ENCODE measurements around the gene CARS2. TPM values are rescaled to one million over a fixed set of nuclear protein-coding genes. Genes with fewer than 3 reads are reported as not detected.

Gene CARS2
- total and polyA plus RNA-seq, 2 of the 8 experiments (the other 6 are each of a cell fraction or from before 2014, with no cell fraction given) = 47.7 to 55.9 TPM

DNA sequence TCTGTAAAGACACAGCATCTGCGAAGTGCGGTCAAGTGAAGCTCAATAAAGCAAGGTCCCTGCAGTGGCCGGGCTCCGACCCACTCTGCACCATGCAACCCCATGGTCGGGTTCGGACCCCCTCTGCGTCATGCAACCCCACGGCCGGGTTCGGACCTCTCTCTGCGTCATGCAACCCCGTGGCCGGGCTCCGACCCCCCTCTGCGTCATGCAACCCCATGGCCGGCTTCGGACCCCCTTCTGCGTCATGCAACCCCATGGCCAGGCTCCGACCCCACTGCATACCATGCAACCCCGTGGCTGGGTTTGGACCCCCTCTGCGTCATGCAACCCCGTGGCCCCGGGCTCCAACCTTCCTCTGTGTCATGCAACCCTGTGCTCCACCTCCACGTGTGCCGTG lies 43.8 kb downstream of the CARS2 start:
- DNase-seq (ENCODE audit: low read depth in 1 of 2, low spot score in 2 of 2) = no peak
- Histone ChIP-seq H2BK15ac (ENCODE audit: low read length) (no peak overlapping the region), H4K8ac (ENCODE audit: extremely low read depth, insufficient read depth, low read length) (no peak overlapping the region), H3K4ac (replicated peaks; ENCODE audit: insufficient read length, low read depth, low read length) (no peak overlapping the region), H2BK5ac (ENCODE audit: low read depth, low read length) (no peak overlapping the region), H4K91ac (replicated peaks; ENCODE audit: insufficient read length, low read length) (no peak overlapping the region), H3K4me1 (replicated peaks in 1 of 4; ENCODE audit: control insufficient read depth in 3 of 4, insufficient read depth in 4 of 4, low read length in 3 of 4) (no peaks in the 10 kb centered on the region), H4K20me1 (replicated peaks in 1 of 2; ENCODE audit: control insufficient read depth in 1 of 2, insufficient read depth in 2 of 2, low read length in 2 of 2) (no peaks in the 10 kb centered on the region), H2BK12ac (ENCODE audit: low read depth, low read length) (no peak overlapping the region), H2BK20ac (ENCODE audit: low read length) (no peak overlapping the region), H3K27me3 (replicated peaks in 1 of 4; ENCODE audit: control insufficient read depth in 3 of 4, extremely low read depth in 1 of 4, insufficient read depth in 3 of 4, low read length in 3 of 4) (no peaks in the 10 kb centered on the region), H3K79me1 (ENCODE audit: low read depth, low read length) (no peaks in the 10 kb centered on the region), H3K27ac (ENCODE audit: low read depth, low read length) (no peak overlapping the region), H3K36me3 (ENCODE audit: control insufficient read depth in 2 of 4, insufficient read depth in 4 of 4, low read length in 3 of 4) (peaks cover 0 to 51% (median 25%) of the 10 kb centered on the region in 4 experiments; a peak in 5 of 8 replicates), H2AK5ac (ENCODE audit: low read depth, low read length) (no peak overlapping the region), H3K23me2 (ENCODE audit: low read depth, low read length) (no peaks in the 10 kb centered on the region), H3K23ac (ENCODE audit: insufficient read length) (no peak overlapping the region), H2BK120ac (replicated peaks; ENCODE audit: low read depth, low read length) (no peak overlapping the region), H3K4me2 (ENCODE audit: insufficient read depth in 1 of 2, low read depth in 2 of 2, low read length in 2 of 2) (no peak overlapping the region), H3K9ac (replicated peaks in 1 of 4; ENCODE audit: extremely low read depth in 1 of 4, low read depth in 3 of 4, low read length in 3 of 4) (no peak overlapping the region), H3K79me2 (ENCODE audit: control insufficient read depth in 1 of 2, insufficient read depth in 2 of 2, low read length in 2 of 2) (no peaks in the 10 kb centered on the region), H3K56ac (replicated peaks; ENCODE audit: insufficient read length, low read depth, low read length) (no peak overlapping the region), H4K5ac (ENCODE audit: insufficient read length, low read depth, low read length) (no peak overlapping the region), H2AFZ (ENCODE audit: low read length) (no peak overlapping the region), H3K4me3 (ENCODE audit: extremely low read depth in 1 of 4, insufficient read depth in 2 of 4, low read depth in 3 of 4, low read length in 4 of 4) (no peak overlapping the region), H3K18ac (ENCODE audit: extremely low read depth, low read length) (no peak overlapping the region), H3K9me3 (ENCODE audit: insufficient read depth in 2 of 2, low read depth in 1 of 2, low read length in 1 of 2) (peaks cover 11 to 17% of the 10 kb centered on the region in 2 experiments), H3K14ac (ENCODE audit: insufficient read length) (no peak overlapping the region)
- CTCF ChIA-PET (ENCODE audit: partially characterized antibody) = interaction anchor here (2.4 kb wide), 1 partner anchor 19 kb away, joined by 8 read pairs; no protein-coding TSS in a partner anchor
- 93% methylated on average over 23 of the region's 25 CpGs; no CpG with 5 or more reads in 1 of the 2 experiments for WGBS, 2 experiments (ENCODE audit: extremely low coverage in 1 of 2, insufficient coverage in 1 of 2, insufficient read length in 1 of 2, insufficient replicate concordance in 2 of 2, low coverage in 1 of 2, low lambda C conversion rate in 2 of 2, missing lambda C conversion rate in 1 of 2)
- TF ChIP-seq GTF2F1 (IDR thresholded peaks at IDR 0.05; ENCODE audit: borderline replicate concordance, low read depth, low read length) (no peak), TBP (IDR thresholded peaks at IDR 0.05; ENCODE audit: low read depth, low read length) (no peak), TEAD4 (IDR thresholded peaks at IDR 0.05; ENCODE audit: low read depth, low read length) (no peak), RNF2 (IDR thresholded peaks at IDR 0.05; ENCODE audit: borderline replicate concordance, low read depth, low read length, missing control alignments, poor library complexity, severe bottlenecking) (no peak), SRF (IDR thresholded peaks at IDR 0.05; ENCODE audit: low read depth, low read length) (no peak), TAF1 (IDR thresholded peaks at IDR 0.05; ENCODE audit: low read depth, low read length) (no peak), CTBP2 (IDR thresholded peaks at IDR 0.05; ENCODE audit: borderline replicate concordance, insufficient read depth, insufficient read length, low read length) (no peak), POLR2AphosphoS5 (IDR thresholded peaks at IDR 0.05; ENCODE audit: low read depth, low read length) (no peak), KDM5A (IDR thresholded peaks at IDR 0.05; ENCODE audit: low read length) (no peak), GABPA (IDR thresholded peaks at IDR 0.05; ENCODE audit: borderline replicate concordance, insufficient read depth, low read length) (no peak), ASH2L (IDR thresholded peaks at IDR 0.05; ENCODE audit: low read length) (no peak), EZH2 (IDR thresholded peaks at IDR 0.05; ENCODE audit: low read depth, low read length, severe bottlenecking) (no peak), RXRA (IDR thresholded peaks at IDR 0.05; ENCODE audit: insufficient read depth, low read depth, low read length) (no peak), CBX5 (IDR thresholded peaks at IDR 0.05; ENCODE audit: low read depth, low read length) (no peak), NRF1 (IDR thresholded peaks at IDR 0.05; ENCODE audit: low read depth, low read length) (no peak)
- FAIRE-seq = no peak
- POLR2A ChIA-PET (ENCODE audit: partially characterized antibody) = interaction anchor here (0.7 to 1.6 kb wide), 3 partner anchors 11 to 38 kb away, joined by 3 to 5 read pairs (median 5); no protein-coding TSS in a partner anchor

All from H1 (cell line).